Measurements from ENCODE around the gene ERBB4.

GRCh38 chr2:212423089-212423488 is 115.5 kb downstream of the ERBB4 start:
- TF ChIP-seq CTCF (IDR thresholded peaks at IDR 0.05), result no peak
- no peak for TF ChIP-seq POLR2A (IDR thresholded peaks at IDR 0.05)
